Adrenal gland (tissue), 5 donors: ENCODE measurements around the gene TMUB2.

ENCODE experiments used
- CTCF ChIP-seq, 6 experiments: fragments of 450-650 bp in 4 of 6; fragments of 200-600 bp in 2 of 6; sonication (generic) in 1 of 6; IDR thresholded peaks; 1 replicate in 5 of 6; 2 replicates in 1 of 6; pipeline versions ENCODE4 v1.5.1 to v1.8.0; 2016 to 2021; ENCODE audit warnings: antibody characterized with exemption in 6 of 6, mild to moderate bottlenecking in 2 of 6, moderate library complexity in 1 of 6
- POLR2A ChIP-seq, 2 donors: fragments of 450-650 bp; IDR thresholded peaks; one replicate each; pipeline ENCODE4 v1.6.1; 2017; ENCODE audit warnings: antibody characterized with exemption in 2 of 2, mild to moderate bottlenecking in 2 of 2, moderate library complexity in 1 of 2
- donor health status: DM: no; HTN: no; CAD: no.

- TF ChIP-seq CTCF (IDR thresholded peaks at IDR 0.05): no peak
- TF ChIP-seq POLR2A (IDR thresholded peaks at IDR 0.05): no peak
These were observed 42.3 kb downstream of the TMUB2 start for GRCh38 chr17:44229090-44229489.
